Suprapubic skin (tissue), 4 donors: ENCODE results near the gene AUTS2. TPM values are rescaled to one million over a fixed set of nuclear protein-coding genes. Genes with fewer than 3 reads are reported as not detected.

ENCODE experiments used
- DNase-seq, 2 donors: peaks; one replicate each; pipeline ENCODE4 v3.0.0-alpha.2; 2019; ENCODE audit warnings: low spot score in 2 of 2
- H3K27ac ChIP-seq: fragments of 200-600 bp; sonication (generic); one replicate; pipeline ENCODE4 v1.5.1; 2019
- H3K27me3 ChIP-seq: fragments of 200-600 bp; sonication (generic); one replicate; pipeline ENCODE4 v1.5.1; 2019
- H3K36me3 ChIP-seq: fragments of 200-600 bp; sonication (generic); one replicate; pipeline ENCODE4 v1.5.1; 2019
- H3K4me1 ChIP-seq: fragments of 200-600 bp; sonication (generic); one replicate; pipeline ENCODE4 v1.5.1; 2019
- H3K4me3 ChIP-seq: fragments of 200-600 bp; sonication (generic); one replicate; pipeline ENCODE4 v1.5.1; 2019; ENCODE audit warnings: mild to moderate bottlenecking
- H3K9me3 ChIP-seq: fragments of 200-600 bp; sonication (generic); one replicate; pipeline ENCODE4 v1.5.1; 2019
- CTCF ChIP-seq, 2 donors: fragments of 200-600 bp in 1 of 2; fragments of 450-650 bp in 1 of 2; sonication (generic) in 1 of 2; IDR thresholded peaks; one replicate each; pipeline ENCODE4 v1.5.1; 2016 to 2019; ENCODE audit warnings: antibody characterized with exemption in 2 of 2, mild to moderate bottlenecking in 1 of 2, moderate library complexity in 1 of 2
- EP300 ChIP-seq: sonication (generic); formaldehyde crosslinking; IDR thresholded peaks from one replicate; pipeline ENCODE4 v1.6.1; 2017; ENCODE audit warnings: antibody characterized with exemption
- POLR2A ChIP-seq, 2 donors: fragments of 450-650 bp; IDR thresholded peaks; one replicate each; pipeline ENCODE4 v1.6.1; 2017; ENCODE audit warnings: antibody characterized with exemption in 2 of 2, mild to moderate bottlenecking in 2 of 2, moderate library complexity in 2 of 2
- POLR2AphosphoS5 ChIP-seq, 3 donors: sonication (generic); formaldehyde crosslinking; IDR thresholded peaks; one replicate each; pipeline ENCODE4 v1.6.1; 2017; ENCODE audit warnings: antibody characterized with exemption in 3 of 3
- WGBS: methylation state at CpG from one replicate; pipeline ENCODE4 v1.1.5; 2018; 5-methylcytosine and 5-hydroxymethylcytosine counted together
- total RNA-seq, 4 donors: library from RNA; depleted of rRNA; stranded (reverse); fragments of >200 nt; gene quantifications; one replicate each; pipeline ENCODE4 v1.1.0, GENCODE V29; 2016

Gene AUTS2
- total RNA-seq, 4 donors from 2014 or later: 31.0 to 102 (median 56.4) TPM

- no peak overlapping the region for H3K27ac ChIP-seq
- no peaks in the 10 kb centered on the region for H3K9me3 ChIP-seq
- TF ChIP-seq CTCF (IDR thresholded peaks at IDR 0.05) (no peak), POLR2A (IDR thresholded peaks at IDR 0.05) (no peak), POLR2AphosphoS5 (IDR thresholded peaks at IDR 0.05) (no peak), EP300 (no peak)
- H3K4me1 ChIP-seq: no peaks in the 10 kb centered on the region
- no peak for DNase-seq
- 59% methylated on average over 1 of the region's 1 CpG for whole genome bisulfite sequencing
- H3K27me3 ChIP-seq: no peaks in the 10 kb centered on the region
- H3K36me3 ChIP-seq: no peaks in the 10 kb centered on the region
- H3K4me3 ChIP-seq: no peak overlapping the region
These were observed 438.4 kb downstream of the AUTS2 start for GRCh38 chr7:70036695-70037094.

- Histone ChIP-seq H3K9me3 (no peaks in the 10 kb centered on the region), H3K4me3 (no peak overlapping the region), H3K4me1 (peaks cover 1% of the 10 kb centered on the region), H3K27me3 (no peaks in the 10 kb centered on the region), H3K36me3 (no peaks in the 10 kb centered on the region), H3K27ac (no peak overlapping the region)
- DNase-seq: no peak
- TF ChIP-seq POLR2AphosphoS5 (IDR thresholded peaks at IDR 0.05): no peak
- no peak for TF ChIP-seq EP300
- TF ChIP-seq POLR2A (IDR thresholded peaks at IDR 0.05): no peak
- no peak for TF ChIP-seq CTCF (IDR thresholded peaks at IDR 0.05)
- WGBS: 75% methylated on average over 3 of the region's 3 CpGs
These were observed 439.1 kb downstream of the AUTS2 start for GRCh38 chr7:70037171-70037933.

GRCh38 chr7:70040051-70040450 is 441.8 kb downstream of the AUTS2 start:
- Histone ChIP-seq H3K4me1 (peaks cover 11% of the 10 kb centered on the region), H3K27me3 (no peaks in the 10 kb centered on the region), H3K27ac (no peak overlapping the region), H3K36me3 (no peaks in the 10 kb centered on the region), H3K4me3 (no peak overlapping the region), H3K9me3 (no peaks in the 10 kb centered on the region)
- no peak for DNase-seq
- WGBS: 94% methylated on average over 3 of the region's 3 CpGs
- TF ChIP-seq POLR2A (IDR thresholded peaks at IDR 0.05): no peak
- no peak for TF ChIP-seq CTCF (IDR thresholded peaks at IDR 0.05)
- TF ChIP-seq EP300: no peak

- Histone ChIP-seq H3K36me3 (no peaks in the 10 kb centered on the region), H3K27me3 (no peaks in the 10 kb centered on the region), H3K4me1 (peaks cover 11% of the 10 kb centered on the region), H3K9me3 (no peaks in the 10 kb centered on the region), H3K4me3 (no peak overlapping the region), H3K27ac (no peak overlapping the region)
- DNase-seq: no peak
- TF ChIP-seq POLR2AphosphoS5 (IDR thresholded peaks at IDR 0.05) (no peak), CTCF (IDR thresholded peaks at IDR 0.05) (no peak), POLR2A (IDR thresholded peaks at IDR 0.05) (no peak), EP300 (no peak)
These were observed 442.9 kb downstream of the AUTS2 start for GRCh38 chr7:70040970-70041766.

GRCh38 chr7:70042533-70042932 is 444.3 kb downstream of the AUTS2 start:
- no peak for DNase-seq

More at GRCh38 chr7:70042533-70042932, 444.3 kb downstream of the AUTS2 start:
- no peaks in the 10 kb centered on the region for H3K9me3 ChIP-seq
- TF ChIP-seq POLR2A (IDR thresholded peaks at IDR 0.05) (no peak), EP300 (no peak), POLR2AphosphoS5 (IDR thresholded peaks at IDR 0.05) (no peak), CTCF (IDR thresholded peaks at IDR 0.05) (no peak)
- no peak overlapping the region for H3K4me3 ChIP-seq
- peaks cover 11% of the 10 kb centered on the region for H3K4me1 ChIP-seq
- H3K27ac ChIP-seq: no peak overlapping the region
- H3K36me3 ChIP-seq: no peaks in the 10 kb centered on the region
- no peaks in the 10 kb centered on the region for H3K27me3 ChIP-seq
- 29% methylated on average over 3 of the region's 3 CpGs for WGBS
